GM19025 (cell line): ENCODE results near the gene ARL15.

Experiments used
- ATAC-seq: cut with Tn5 transposase; IDR thresholded peaks from one replicate; pipeline ENCODE4 v1.9.1; 2021; ENCODE audit warnings: mild to moderate bottlenecking, low read depth, moderate library complexity; ENCODE audit not compliant: unreplicated experiment

ARL15 gene

GRCh38 chr5:54315736-54316528, 5.6 kb upstream of the ARL15 start:
- ATAC-seq, result no peak

- ATAC-seq, result no peak
Observed at GRCh38 chr5:54313311-54314270, 3.2 kb upstream of the ARL15 start.

GRCh38 chr5:54312499-54312898, 2.1 kb upstream of the ARL15 start:
- ATAC-seq, result no peak

- ATAC-seq, result no peak
Observed at GRCh38 chr5:54311176-54311677, 854 bp upstream of the ARL15 start.

- peak; percentile 21 for ATAC-seq
Observed at GRCh38 chr5:54309691-54310432, 511 bp downstream of the ARL15 start.

GRCh38 chr5:54309276-54309675, 1.1 kb downstream of the ARL15 start:
- no peak for ATAC-seq

- ATAC-seq, result no peak
Observed at GRCh38 chr5:54307583-54307982, 2.8 kb downstream of the ARL15 start.

- ATAC-seq, result no peak
Observed at GRCh38 chr5:54306893-54307292, 3.5 kb downstream of the ARL15 start.

- ATAC-seq, result no peak
Observed at GRCh38 chr5:54305737-54306136, 4.6 kb downstream of the ARL15 start.

- ATAC-seq, result no peak
Observed at GRCh38 chr5:54304040-54304439, 6.3 kb downstream of the ARL15 start.

- ATAC-seq, result no peak
Observed at GRCh38 chr5:54302267-54302687, 8.1 kb downstream of the ARL15 start.

GRCh38 chr5:54301849-54302248, 8.5 kb downstream of the ARL15 start:
- ATAC-seq, result no peak

- ATAC-seq, result no peak
Observed at GRCh38 chr5:54301220-54301619, 9.2 kb downstream of the ARL15 start.

GRCh38 chr5:54298947-54299346, 11.4 kb downstream of the ARL15 start:
- ATAC-seq, result no peak

GRCh38 chr5:54296386-54296785, 14.0 kb downstream of the ARL15 start:
- ATAC-seq, result no peak

GRCh38 chr5:54295651-54296276, 14.6 kb downstream of the ARL15 start:
- no peak for ATAC-seq

- ATAC-seq, result no peak
Observed at GRCh38 chr5:54294097-54294667, 16.2 kb downstream of the ARL15 start.

GRCh38 chr5:54292866-54293265, 17.5 kb downstream of the ARL15 start:
- no peak for ATAC-seq

GRCh38 chr5:54291498-54291897, 18.9 kb downstream of the ARL15 start:
- no peak for ATAC-seq

- ATAC-seq, result no peak
Observed at GRCh38 chr5:54289769-54290168, 20.6 kb downstream of the ARL15 start.
